ENCODE measurements around the gene ANXA6.

The ANXA6 gene

DNA sequence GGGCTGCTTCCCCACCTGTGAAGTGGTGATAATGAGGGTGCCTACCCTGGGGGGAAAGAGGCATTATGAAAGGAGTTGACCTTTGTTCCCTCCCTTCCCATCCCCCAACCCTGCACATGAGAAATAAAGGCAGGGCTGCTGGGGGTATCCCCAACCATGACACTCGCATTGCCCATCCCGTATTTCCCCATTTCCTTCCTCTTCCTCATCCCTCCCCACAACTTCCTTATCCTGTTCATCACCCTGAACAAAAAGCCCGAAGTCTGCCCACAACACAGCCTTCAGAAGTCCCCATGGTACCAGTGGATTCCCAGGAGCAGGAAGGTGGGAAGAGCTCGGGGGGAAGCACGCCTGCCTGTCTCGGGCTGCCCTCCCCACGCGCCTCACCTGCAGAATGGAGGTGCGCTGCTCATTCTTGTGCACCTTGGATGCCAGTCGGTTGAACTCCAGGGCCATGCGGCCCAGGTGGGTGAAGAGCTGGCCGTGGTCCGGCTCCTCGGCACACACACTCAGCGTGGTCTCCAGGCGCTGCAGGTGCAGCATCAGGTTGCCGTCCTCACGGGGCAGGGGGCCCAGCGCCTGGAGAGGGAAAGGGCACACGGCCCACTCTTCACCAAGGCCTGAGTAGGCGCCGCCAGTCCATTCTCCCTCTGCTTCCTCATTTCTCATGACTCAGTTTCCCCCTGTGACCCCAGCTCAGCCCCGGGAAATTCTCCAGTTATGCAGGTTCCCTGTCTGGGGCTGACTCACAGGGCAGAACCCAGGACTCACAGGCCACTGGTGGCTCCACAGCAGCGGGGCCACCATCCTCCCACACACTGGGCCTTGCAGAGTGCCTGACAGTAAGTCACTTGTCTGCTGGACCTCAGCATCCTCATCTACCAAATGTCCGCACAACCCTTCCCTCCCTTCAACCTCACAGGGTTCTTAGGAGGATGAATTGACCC, 100.9 kb downstream of the ANXA6 start:
- DNase-seq (ENCODE audit: low read depth), result no peak
- no peak overlapping the region for H3K4me3 ChIP-seq (ENCODE audit: low read length)
- TF ChIP-seq, protein P1, sequence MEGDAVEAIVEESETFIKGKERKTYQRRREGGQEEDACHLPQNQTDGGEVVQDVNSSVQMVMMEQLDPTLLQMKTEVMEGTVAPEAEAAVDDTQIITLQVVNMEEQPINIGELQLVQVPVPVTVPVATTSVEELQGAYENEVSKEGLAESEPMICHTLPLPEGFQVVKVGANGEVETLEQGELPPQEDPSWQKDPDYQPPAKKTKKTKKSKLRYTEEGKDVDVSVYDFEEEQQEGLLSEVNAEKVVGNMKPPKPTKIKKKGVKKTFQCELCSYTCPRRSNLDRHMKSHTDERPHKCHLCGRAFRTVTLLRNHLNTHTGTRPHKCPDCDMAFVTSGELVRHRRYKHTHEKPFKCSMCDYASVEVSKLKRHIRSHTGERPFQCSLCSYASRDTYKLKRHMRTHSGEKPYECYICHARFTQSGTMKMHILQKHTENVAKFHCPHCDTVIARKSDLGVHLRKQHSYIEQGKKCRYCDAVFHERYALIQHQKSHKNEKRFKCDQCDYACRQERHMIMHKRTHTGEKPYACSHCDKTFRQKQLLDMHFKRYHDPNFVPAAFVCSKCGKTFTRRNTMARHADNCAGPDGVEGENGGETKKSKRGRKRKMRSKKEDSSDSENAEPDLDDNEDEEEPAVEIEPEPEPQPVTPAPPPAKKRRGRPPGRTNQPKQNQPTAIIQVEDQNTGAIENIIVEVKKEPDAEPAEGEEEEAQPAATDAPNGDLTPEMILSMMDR (conservative IDR thresholded peaks at IDR 0.05; ENCODE audit: low read length), result no peak

DNA sequence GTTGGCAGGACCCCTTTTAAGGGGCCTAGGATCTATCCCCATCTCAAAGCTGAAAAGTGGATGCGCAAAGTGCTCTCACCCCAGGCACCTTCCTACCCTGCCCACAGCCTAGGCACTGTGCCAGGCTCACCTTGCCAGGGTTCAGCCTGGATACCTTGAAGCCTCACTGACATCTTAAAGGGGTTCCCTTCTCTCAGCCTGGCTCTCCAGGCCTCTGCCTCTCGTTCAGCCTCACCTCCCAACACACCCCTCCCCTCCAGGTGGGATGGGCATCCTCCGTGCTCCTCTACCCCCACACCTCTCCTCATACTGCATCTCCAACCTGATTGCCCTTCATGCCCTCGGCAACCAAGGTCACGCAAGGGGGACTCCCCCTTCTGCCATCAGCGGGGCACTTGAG, 102.2 kb downstream of the ANXA6 start:
- no peak overlapping the region for H3K4me3 ChIP-seq (ENCODE audit: low read length)
- DNase-seq (ENCODE audit: low read depth), result no peak
- TF ChIP-seq, protein P1 (conservative IDR thresholded peaks at IDR 0.05; ENCODE audit: low read length), result no peak

DNA sequence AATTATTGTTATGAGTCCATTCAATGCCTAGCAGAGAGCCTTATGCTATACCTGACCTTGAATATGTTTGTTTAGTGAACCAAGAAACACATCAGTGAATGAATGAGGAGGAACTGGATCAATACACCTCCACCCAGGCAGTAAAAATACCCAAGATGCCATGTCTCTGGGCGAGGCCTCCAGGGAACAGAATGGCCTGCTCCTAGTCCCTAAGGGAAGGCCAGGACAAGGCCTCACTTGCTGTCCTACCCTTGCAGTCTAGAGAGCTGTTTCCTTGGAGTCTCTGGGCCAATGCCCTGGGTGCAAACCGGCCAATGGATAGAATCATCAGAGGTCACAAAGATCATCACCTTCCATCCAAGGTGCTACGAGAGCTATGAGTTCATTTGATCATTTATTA, 102.9 kb downstream of the ANXA6 start:
- no peak for DNase-seq (ENCODE audit: low read depth)
- TF ChIP-seq, protein P1 (conservative IDR thresholded peaks at IDR 0.05; ENCODE audit: low read length), result no peak
- H3K4me3 ChIP-seq (ENCODE audit: low read length), result no peak overlapping the region

GRCh38 chr5:151053796-151054462, 103.7 kb downstream of the ANXA6 start:
- TF ChIP-seq, protein P1 (conservative IDR thresholded peaks at IDR 0.05; ENCODE audit: low read length), result no peak
- DNase-seq (ENCODE audit: low read depth), result no peak
- H3K4me3 ChIP-seq (ENCODE audit: low read length), result no peak overlapping the region

DNA sequence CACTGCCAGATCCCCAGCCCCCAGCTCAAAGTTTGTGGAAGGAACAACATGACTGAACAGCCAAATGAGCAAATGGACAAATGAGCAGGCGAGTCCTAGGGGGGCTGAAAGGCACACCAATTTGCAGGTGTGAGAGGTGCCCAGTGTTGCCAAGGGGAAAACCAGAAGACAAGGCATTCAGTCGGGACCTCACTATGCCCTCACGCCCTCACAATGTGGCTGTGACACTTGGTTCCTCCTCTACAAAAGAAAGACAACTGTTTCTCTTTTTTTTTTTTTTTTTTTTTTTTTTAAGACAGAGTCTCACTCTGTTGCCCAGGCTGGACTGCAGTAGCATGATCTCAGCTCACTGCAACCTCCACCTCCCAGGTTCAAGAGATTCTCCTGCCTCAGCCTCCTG, 104.7 kb downstream of the ANXA6 start:
- no peak overlapping the region for H3K4me3 ChIP-seq (ENCODE audit: low read length)
- no peak for DNase-seq (ENCODE audit: low read depth)
- TF ChIP-seq, protein P1 (conservative IDR thresholded peaks at IDR 0.05; ENCODE audit: low read length), result no peak

DNA sequence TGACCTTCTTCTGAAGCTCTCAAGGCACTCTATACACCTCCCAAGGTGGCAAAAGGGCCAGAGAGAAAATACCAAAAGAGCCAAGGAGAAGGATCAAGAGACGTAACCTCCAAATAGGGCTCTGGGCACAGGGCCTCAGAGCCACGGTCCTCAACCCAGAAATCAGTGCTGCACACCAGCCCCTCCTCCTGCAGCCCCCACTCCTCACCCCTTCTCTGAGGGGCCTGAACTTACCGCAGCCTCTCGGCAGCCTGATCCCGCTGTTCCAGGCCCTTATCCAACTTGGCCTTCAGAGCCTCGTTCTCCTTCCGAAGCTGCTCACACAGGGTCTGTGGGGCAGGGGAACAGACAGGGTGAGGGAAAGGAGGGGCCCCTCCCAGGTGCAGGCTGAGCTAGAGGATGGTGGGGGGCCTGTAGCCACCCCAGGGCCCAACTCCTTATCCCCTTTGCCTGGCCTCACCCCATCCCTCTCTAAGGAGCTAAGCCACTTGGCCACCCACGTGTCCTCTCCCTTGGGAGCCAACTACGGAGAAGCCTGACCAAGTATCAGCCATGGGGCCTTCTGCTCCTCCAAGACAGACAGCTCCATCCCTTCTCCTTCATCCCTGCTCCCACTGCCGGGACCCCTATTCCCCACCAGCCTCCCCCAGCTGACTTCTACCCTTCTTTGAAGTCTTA, 105.5 kb downstream of the ANXA6 start:
- no peak overlapping the region for H3K4me3 ChIP-seq (ENCODE audit: low read length)
- no peak for DNase-seq (ENCODE audit: low read depth)
- TF ChIP-seq, protein P1 (conservative IDR thresholded peaks at IDR 0.05; ENCODE audit: low read length), result no peak
